ENCODE results near the gene SLCO4A1.

- TF ChIP-seq CTCF (IDR thresholded peaks at IDR 0.05) (no peak), POLR2A (IDR thresholded peaks at IDR 0.05) (no peak)
Measured at GRCh38 chr20:62699741-62700140, 57.4 kb downstream of the SLCO4A1 start.
